NCI-H1105 (cell line): ENCODE results near the gene TNRC18.

ENCODE experiments used
- DNase-seq: peaks from one replicate; lab custom pipeline; 2025; lab: John Stamatoyannopoulos, UW

Gene TNRC18

DNA sequence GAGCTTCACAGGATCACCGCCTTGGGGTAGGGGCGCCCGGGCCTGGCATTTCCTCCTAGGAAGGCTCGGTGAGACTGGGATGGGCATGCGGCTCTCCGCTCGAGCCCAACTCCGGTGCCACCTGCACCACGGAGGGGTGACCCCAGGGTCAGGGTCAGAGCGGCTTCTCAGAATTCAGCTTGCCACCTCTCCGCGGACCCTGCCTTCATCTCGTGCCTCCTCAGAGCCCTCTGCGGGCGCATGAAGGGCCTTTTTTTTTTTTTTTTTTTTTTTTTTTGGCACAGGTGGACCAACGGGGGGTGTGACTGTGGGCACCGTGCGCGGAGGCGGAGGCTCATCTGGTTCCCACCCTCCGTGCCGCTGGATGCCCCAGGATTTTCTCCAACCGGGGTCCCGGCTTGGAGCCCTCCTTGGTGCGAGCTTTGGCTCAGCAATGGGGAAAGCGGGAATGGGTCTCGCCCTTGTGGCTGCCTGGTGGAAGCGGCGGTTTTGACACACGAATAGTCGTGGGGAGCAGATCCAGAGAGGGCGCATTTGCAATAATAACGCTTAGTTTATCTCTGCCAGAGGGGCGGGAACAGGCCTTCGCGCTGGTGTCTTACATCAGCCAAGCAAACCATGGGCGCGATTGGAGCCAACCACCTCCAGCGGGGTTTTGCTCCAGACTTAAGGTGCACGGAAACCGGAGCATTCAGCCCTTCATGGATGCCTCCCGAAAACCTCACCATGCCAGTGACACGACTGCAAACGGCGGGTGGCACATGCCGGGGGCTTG lies 5.0 kb upstream of the TNRC18 start:
- DNase-seq: peak; percentile 77

DNA sequence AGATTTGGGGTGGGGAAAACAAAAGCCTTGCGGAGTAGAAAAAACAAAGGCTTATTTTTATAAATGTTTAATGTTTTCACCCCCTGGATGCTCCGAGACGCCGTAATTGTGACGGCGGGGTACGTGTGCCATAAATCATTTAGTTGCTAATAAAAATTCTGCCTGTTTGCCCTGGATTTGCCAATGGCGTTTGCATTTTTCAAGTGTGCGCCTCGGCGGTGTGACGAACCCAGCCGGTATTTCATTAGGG lies 2.5 kb upstream of the TNRC18 start:
- DNase-seq: no peak

DNA sequence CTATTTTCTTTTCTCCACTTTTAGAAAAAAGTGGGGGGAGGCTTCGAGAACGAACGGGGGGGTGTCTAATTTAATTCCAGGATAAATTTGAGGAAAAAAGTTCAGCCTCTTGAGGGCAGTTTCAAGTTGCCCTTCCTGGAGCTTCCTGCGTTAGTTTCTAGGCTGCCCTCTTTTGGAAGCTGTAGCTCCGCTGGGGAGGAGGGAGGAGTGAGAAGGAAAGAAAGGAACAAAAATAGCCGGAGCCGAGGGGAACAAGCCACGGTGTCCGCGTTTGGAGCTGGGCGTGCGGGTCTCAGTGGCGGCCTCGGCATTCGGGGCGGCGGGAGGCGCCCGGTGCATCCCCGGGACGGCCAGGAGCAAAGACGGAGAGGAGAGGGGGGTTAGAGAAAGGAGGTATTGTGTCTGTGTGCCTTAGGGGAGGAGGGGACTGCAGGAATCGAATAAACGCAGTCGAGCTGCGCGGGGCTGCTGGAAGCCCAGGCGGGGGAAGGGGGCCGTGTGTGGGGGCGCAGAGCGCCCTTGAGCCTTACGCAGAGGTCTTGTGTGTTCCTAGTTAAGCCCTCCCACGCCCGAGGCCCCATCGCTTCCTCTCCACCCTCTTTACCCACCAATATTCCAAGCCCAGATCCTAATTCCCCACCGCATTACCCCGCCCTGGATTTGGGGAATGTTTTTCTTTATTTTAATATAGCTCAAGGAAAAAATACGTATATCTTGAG lies 2.0 kb upstream of the TNRC18 start:
- DNase-seq: peak; percentile 83

DNA sequence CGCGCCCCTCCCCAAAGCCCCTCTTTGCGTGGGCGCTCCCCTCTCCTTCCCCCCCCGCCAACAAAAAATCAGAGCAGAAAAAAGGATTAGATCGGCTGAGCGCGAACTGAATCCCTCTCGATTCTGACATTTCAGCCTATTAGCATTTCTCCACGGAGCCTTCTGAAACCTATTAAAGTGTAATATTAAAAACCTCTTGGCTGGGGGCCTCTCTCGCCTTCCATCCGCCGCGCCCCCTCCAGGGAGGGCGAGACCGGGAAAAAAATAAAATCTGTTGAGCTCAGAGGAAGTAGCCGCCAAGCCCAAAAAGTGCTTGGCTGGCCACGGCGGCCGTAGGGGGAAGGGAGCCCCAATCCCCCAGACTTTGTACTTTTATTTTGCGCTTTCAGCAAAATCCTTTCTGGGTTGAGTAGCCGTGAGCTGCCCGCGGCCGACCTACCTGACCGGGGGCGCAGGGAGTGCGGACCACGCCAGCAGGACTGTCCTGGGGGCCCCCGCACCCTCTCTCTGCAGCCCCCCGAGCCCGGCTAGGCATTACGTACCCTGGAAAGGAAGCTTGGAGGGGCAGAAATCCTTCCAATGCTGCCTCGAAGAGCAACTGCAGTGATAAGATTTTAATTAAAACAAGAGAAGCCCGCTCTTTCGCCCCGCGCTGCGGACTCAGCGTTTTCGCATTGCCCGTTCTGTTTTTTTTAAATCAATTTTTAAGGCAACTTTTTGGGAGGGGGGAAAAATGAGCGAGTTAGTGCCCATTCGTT lies 1.3 kb upstream of the TNRC18 start:
- DNase-seq: no peak

DNA sequence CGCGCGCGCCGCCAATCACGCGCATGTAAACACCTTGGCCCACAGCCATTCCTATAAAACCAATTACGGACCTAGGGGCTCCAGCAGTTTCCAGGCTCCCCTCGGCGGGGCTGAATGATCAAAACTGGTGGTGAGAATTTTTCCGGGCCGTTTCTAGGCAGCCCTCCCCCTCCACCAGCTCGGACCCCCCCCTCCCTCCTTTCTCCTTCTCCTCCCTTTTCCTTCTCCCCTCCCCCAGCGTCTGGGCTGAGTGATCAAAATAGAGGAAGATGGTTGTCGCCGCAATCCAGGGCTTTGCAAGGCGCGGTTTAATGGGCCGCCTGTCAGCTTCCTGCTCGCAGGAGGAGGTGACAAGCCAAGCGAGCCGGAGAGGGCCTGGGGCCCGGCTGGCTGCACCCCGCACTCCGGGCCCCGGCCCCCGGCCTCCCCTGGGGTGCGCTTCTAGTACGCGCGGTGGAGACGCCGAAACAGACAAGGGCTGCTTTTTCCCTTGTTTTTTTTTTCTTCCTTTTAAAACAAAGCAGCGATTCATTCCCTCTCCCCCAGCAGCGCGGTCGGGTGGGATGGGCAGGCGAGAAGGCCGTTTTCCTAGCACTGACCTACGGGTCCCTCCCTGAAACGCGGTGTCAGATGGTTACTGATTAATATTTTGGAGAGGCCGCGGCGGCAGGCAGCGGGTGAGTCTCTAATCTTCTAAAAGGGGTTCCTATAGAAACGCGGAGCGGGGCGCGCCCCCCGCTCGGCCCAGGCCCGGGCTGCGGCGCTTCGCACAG lies 528 bp upstream of the TNRC18 start:
- peak; percentile 98 for DNase-seq

DNA sequence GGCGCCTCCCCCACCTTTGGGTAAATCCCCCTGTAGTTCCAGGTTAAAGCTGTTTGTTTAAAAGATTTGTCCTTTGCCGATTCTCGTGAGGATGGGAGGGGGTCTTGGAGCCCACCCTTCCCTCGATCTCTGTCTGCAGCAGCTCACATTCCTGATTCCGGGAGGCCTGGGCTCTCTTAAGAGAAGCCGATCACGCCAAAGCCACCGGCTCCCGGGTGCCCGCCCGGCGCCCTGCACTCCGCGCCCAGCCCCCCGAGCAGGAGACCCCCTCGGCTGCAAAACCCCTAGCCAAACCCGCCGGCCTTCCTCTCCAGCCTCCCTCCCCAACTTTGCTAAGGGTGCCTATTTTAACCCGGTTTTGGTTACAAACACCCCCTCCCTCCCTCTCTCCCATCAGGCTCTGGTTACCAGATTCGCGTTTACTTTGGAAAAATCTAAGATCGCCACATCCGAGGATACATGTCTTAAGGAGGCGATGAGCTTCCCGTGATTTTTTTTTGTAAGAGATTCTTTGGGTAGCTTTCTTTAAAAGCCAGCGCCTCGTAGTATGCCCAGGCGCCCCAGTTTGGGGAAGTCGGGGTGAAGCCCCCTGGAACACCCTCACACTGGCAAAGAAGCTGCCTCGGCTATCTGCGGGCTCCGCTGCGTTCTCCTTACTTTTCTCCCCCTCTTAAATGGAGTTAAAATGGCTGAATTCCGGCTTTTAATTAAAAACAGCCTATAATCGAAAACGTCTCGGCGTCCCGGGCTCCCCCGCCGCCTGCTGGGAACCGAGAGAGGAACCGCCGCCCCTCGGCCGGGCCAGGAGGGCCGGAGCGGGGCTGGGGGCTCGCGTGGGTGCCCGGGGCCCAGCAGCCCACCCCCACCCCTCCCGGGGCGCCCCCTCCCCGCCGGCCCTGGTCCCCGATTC lies 983 bp downstream of the TNRC18 start:
- no peak for DNase-seq

DNA sequence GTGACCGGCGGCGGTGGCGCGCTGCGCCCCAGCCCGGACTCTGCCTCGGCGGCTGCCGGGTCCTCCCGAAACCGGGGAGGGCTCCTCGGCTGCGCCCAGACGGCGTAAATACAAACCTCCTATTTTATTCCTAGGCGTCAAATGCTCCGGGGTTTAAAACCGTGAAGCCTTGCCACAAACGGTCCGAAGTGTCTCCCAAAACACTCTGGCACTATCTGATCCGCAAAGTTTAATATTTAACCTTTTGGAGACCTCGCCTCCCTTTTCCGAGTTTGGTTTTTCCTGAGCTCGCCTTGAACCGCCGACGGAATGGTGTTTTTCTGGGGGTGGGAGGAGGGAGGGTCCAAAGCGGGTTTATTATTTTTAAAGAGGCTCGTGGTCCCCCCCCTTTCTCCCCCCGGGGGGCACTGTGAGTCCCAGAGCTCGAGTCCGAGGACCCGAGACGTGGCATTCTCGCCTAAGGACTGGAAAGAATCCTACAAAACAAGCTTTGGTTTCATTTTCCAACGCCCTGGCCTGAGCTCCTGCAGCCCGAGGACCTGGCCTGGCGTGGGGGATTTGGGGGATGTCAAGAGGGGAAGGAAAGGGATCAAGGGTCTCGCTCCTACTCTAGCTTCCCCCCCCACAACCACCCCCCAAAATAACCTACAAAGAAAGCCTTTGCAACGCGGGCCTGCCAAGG lies 1.8 kb downstream of the TNRC18 start:
- no peak for DNase-seq

DNA sequence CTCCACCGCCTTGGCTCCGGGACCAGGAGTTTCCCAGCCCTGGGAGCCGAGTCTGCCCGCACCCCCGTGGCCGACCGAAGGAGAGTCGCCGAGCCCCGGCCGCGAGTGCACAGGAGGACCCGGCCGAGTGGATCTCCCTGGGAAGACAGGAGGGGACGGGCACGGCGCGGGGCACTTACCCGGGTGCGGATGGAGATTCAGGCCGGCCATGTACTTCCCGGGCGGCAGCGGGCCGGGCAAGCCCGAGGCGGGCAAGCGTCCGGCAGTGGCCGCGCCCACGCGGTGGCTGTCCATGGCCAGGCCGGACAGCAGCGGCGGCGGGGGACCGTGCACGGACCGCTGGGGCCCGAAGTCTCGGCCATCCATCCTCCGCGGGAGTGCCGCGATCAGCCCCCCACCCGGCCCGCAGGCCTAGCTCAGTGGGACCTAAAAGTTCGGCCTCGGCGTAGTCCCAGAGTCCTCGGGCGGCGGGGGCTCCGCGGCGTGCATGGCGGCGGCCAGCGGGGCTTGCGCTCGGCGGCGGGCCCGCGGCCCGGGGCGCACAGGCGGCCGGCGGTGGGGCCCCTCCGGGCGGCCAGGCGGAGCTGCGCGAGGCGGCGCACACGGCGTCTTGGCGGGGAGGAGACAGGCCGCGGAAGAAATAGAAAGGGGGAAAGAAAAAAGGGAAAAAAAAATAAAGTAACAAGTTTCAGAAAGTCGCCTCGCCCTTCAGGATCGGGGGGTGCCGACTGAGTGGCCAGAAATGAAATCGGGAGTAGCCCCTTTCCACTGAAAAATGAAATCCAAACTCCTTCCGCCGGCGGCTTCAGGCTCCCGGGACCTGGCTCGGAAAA lies 2.5 kb downstream of the TNRC18 start:
- DNase-seq: no peak

DNA sequence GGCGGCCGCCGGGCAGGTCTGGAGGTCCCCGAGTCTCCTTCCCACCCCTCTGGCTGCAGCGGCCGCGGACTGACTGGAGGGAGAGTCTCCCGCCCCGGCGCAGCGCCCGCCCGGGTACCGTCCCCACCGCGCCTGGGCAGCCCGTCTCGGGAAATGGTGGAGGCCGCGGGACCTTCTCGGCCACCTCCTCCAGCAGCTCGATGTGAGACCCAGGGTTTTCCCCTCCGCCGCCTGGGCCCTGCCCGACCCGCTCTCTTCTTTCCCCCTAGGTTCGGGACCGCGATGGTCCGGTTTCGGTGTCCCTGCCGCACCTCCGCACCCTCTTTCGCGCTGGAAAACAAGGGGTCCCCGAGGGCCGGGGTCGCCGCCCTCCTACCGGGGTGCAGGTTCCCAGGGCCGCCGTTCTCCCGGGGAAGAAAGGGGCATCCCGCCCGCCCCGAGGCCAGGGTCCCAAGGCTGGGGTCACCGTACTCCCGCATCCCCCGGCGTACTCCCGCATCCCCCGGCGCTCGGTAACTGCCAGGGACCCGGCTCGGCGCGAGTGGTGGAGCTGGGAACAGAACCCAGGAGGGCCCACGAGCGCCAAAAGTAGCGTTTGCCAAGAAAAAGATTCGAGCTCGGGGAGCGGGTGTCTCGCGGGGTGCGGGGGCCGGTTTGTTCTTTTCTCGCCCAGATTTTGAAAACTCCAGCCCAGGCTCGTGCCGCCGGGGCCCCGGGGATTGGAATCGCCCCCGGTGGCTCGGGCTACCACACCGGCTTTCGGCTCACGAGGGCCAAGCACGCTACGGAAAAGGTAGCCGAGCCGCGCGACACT lies 3.4 kb downstream of the TNRC18 start:
- no peak for DNase-seq

DNA sequence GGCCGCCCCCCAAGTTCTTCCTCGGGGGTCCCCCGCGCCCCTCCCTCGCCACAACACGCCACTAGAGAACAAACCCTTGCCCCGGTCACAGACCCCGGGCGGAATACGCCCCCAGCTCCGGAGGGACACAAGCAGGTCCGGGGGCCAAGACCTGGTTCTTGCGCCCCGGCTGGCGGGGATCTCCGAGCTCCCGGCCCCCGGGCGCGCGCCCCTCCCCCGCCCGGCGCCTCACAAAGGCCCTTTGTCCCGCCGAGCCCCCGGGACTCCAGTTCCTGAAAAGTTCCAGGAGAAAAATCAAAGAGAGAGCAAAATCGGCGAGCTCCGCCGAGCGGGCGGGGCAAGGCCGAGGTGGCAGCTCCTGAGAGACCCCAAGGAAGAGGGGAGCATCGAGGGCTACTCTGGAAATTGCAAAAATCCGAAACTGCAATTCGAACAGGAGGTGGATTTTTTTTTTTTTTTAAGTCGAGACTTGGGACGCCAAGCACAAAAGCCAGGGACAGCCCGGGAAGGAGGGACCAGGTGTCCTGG lies 4.0 kb downstream of the TNRC18 start:
- DNase-seq: no peak

DNA sequence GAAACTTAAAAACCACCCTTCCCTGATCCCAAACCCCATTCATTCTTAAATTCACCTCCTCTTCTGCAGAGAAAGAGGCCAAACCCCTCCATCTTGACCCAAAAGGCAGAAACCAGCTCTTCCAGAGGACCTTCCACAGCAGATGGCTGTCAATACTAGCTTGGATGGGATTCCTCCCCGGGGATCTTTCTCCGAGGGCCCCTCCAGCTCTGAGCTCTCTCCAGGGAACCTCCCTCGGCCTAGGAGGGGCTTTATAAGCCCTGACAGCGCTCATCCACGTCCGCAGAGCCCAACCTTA lies 5.4 kb downstream of the TNRC18 start:
- DNase-seq: no peak

DNA sequence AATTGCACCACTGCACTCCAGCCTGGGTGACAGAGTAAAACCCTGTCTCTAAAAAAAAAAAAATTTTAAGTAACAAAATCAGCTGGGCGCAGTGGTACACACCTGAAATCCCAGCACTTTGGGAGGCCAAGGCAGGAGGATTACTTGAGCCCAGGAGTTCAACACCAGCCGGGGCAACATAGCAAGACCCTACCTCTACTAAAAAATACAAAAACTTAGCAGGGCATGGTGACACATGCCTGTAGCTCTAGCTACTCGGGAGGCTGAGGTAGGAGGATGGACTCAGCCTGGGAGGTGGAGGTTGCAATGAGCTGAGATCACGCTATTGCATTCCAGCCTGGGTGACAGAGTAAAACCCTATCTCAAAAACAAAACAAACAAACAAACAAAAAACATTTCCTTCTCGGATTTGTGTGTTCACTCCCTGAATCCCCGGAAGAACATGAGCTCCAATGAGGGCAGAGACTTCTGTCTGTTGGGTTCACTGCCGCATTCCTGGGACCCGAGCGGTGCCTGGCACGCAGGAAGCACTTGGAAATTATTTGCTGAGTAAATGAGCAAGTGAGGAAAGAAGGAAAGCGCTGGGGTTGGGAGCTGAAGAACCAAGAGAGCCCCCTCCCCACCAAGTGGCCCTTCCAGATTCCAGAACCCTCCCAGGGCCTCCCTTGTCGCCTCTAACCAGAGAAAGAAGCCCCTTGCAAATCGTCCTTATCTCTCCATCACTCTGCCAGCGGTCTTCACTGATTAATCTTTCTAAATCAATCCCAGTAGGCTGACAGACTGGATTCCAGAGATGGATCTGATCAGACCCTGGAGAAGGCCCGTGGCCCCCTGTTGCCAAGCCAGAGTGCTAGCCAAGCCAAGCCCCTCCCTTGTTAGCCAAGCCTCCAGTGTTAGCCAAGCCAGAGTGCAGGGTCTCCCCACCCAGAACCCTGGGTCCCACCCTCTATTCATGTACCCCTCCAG lies 6.2 kb downstream of the TNRC18 start:
- DNase-seq: no peak

DNA sequence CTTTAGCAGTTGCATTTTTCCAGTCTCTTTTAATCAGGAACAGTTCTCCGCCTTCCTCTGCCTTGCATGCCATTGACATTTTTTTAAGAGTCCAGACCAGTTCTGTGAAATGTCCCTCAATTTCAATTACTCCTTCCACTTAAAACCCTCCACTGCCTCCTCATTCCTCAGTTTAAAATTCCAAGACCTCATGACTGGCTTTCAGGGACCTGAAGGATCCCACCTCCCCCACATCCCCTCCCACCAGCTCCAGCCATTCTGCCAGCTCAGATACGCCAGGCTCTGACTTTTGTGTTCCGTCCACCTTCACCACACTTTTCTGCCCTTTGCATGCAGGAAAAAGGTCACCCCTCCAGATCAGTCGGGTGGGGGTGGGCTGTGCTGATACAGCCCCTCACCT lies 8.7 kb downstream of the TNRC18 start:
- no peak for DNase-seq

DNA sequence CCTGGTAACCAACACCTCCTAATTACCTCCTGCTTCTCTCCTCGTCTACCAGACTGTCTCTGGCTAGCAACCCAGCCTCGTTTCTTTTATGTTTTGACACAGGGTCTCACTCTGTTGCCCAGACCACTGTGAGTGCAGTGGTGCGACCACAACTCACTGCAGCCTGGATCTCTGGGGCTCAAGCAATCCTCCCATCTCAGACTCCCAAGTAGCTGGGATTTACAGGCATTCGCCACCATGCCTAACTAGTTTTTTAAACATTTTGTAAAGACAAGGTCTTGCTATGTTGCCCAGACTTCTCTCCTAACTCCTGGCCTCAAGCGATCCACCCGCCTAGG lies 10.2 kb downstream of the TNRC18 start:
- DNase-seq: no peak

DNA sequence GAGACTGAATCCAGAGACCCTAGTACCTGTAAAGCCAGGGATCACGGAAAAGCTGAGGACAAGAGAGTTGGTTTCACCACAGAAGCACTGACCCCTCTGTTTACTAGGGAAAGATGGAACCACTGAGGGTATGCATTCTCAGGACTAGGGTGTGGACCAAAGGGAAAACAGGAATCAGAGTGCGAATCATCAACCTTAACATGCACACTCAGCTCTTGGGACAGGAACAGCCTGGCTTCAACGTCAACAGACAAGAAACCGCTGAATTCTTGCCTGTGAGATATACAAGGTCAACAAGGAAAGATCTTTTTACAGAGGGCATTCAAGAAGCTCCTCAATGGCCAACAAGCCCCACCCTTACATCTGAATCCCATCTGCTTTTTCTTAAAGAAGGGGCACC lies 14.9 kb downstream of the TNRC18 start:
- no peak for DNase-seq

DNA sequence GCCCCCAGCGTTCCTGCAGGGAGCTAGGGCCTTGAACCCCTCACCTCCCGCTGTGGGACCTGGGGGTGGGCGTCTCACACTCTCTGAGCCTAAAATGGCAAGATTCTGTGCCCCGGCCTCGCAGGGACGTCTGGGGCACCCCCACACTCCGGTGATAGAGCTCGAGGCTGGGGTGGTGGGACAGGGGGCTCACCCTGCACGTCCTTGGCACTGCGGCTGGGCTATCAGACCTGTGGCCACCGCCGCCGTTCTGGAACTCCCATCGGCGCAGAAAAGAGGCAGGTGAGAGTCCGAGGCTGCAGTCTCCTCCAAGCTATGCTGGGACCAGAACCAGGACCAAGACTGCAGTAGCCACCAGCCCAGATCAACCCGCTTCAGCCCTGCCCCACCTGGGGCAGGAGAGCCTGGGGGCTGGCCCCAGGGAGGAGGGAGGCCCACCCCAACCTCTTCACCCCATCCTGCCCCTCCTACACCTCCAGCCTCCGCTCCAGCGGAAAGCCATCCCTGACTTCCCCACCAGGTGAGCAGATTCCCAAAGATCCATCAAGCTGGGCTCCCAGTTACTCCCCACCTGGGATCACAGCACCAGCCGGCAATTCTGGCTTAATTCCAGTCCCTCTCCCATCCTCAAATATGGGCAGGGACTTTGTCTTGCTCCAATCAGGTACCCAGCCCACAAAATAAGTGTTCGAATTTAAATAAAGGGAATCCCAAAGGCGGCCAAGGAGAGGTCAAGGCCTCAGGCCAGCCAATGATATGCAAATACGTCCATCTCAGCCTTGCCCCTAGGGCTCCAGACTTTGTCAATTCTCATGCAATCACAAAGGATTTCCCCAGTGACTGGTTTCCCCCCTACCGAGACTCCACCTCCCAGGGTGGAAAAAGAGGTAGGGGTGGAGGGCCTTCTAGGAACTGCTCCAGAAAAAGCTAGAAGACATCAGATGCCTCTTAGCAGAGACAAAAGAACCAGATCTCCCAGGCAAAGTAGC lies 16.4 kb downstream of the TNRC18 start:
- no peak for DNase-seq

DNA sequence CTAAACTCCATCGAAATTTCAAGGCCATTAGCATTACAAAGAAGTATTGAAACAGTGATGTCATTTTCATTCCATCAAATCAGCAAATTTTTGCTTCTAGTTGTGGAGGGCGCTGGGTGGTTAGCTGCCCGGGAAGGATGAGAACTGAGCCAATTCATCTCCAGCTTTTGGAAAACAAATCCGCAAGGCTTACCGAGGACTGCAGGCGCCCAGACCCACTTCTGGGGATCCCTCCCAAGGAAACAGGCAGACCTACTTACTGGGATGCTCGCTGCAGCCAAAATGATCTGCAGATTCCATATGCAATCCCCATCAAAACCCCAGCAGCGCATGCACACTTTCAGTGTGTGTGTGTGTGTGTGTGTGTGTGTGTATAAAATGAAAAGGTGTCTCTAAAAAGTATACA lies 19.2 kb downstream of the TNRC18 start:
- DNase-seq: no peak
